H9 (cell line): ENCODE measurements around the gene AEBP2. TPM values are rescaled to one million over a fixed set of nuclear protein-coding genes. Genes with fewer than 3 reads are reported as not detected.

Experiments
- DNase-seq: peaks from one replicate; pipeline ENCODE4 v3.0.0-alpha.2; 2017
- H2AFZ ChIP-seq: one replicate; pipeline ENCODE4 v1.6.1; 2013; ENCODE audit warnings: mild to moderate bottlenecking, low read length, control low read depth, moderate library complexity
- H2AK5ac ChIP-seq: 2 replicates; pipeline ENCODE4 v1.6.1; 2013; ENCODE audit warnings: low read length, control low read depth, mixed read lengths; ENCODE audit not compliant: insufficient read length
- H2BK120ac ChIP-seq: one replicate; pipeline ENCODE4 v1.6.1; 2013; ENCODE audit warnings: low read depth, mild to moderate bottlenecking, low read length, control low read depth, inconsistent platforms; ENCODE audit not compliant: poor library complexity, severe bottlenecking
- H2BK12ac ChIP-seq: 2 replicates; pipeline ENCODE4 v1.6.1; 2013; ENCODE audit warnings: low read length, control low read depth, mixed read lengths, low read depth; ENCODE audit not compliant: insufficient read length
- H2BK15ac ChIP-seq: 2 replicates; pipeline ENCODE4 v1.6.1; 2013; ENCODE audit warnings: low read depth, low read length, control low read depth
- H2BK20ac ChIP-seq: one replicate; pipeline ENCODE4 v1.6.1; 2013; ENCODE audit warnings: low read depth, mild to moderate bottlenecking, low read length, control low read depth, inconsistent platforms; ENCODE audit not compliant: poor library complexity, severe bottlenecking
- H2BK5ac ChIP-seq: 2 replicates; pipeline ENCODE4 v1.6.1; 2013; ENCODE audit warnings: low read length, control low read depth, mixed read lengths; ENCODE audit not compliant: insufficient read length
- H3K14ac ChIP-seq: 2 replicates; pipeline ENCODE4 v1.6.1; 2013; ENCODE audit warnings: low read length, control low read depth; ENCODE audit not compliant: insufficient read depth
- H3K18ac ChIP-seq: 2 replicates; pipeline ENCODE4 v1.6.1; 2013; ENCODE audit warnings: low read depth, mild to moderate bottlenecking, mixed read lengths, low read length, control low read depth; ENCODE audit not compliant: insufficient read length
- H3K23ac ChIP-seq: 2 replicates; pipeline ENCODE4 v1.6.1; 2013; ENCODE audit warnings: low read length, control low read depth, mixed read lengths, low read depth; ENCODE audit not compliant: insufficient read length
- H3K23me2 ChIP-seq: 2 replicates; pipeline ENCODE4 v1.6.1; 2013; ENCODE audit warnings: low read depth, mild to moderate bottlenecking, mixed read lengths, low read length, control low read depth; ENCODE audit not compliant: insufficient read length, poor library complexity, severe bottlenecking
- H3K27ac ChIP-seq: 2 replicates; pipeline ENCODE4 v1.5.1; 2013; ENCODE audit warnings: low read length, control low read depth, mixed read lengths, low read depth; ENCODE audit not compliant: insufficient read length
- H3K27me3 ChIP-seq: 2 replicates; pipeline ENCODE4 v1.6.1; 2013; ENCODE audit warnings: low read length, control low read depth, inconsistent platforms; ENCODE audit not compliant: insufficient read depth
- H3K4ac ChIP-seq: 2 replicates; pipeline ENCODE4 v1.6.1; 2013; ENCODE audit warnings: low read depth, mild to moderate bottlenecking, control low read depth, inconsistent platforms, low read length, moderate library complexity
- H3K4me1 ChIP-seq: 2 replicates; pipeline ENCODE4 v1.6.1; 2013; ENCODE audit warnings: low read length, control low read depth, inconsistent platforms; ENCODE audit not compliant: insufficient read depth
- H3K4me2 ChIP-seq: 2 replicates; pipeline ENCODE4 v1.6.1; 2013; ENCODE audit warnings: low read length, control low read depth, mixed read lengths; ENCODE audit not compliant: insufficient read length, insufficient read depth
- H3K56ac ChIP-seq: 2 replicates; pipeline ENCODE4 v1.6.1; 2013; ENCODE audit warnings: low read depth, mild to moderate bottlenecking, mixed read lengths, low read length, control low read depth; ENCODE audit not compliant: insufficient read length
- H3K79me1 ChIP-seq: 2 replicates; pipeline ENCODE4 v1.6.1; 2013; ENCODE audit warnings: low read depth, mild to moderate bottlenecking, moderate library complexity, low read length, control low read depth, inconsistent platforms; ENCODE audit not compliant: insufficient read depth, poor library complexity, severe bottlenecking
- H3K79me2 ChIP-seq: 2 replicates; pipeline ENCODE4 v1.6.1; 2013; ENCODE audit warnings: low read length, control low read depth, inconsistent platforms; ENCODE audit not compliant: insufficient read depth
- H3K9ac ChIP-seq: 2 replicates; pipeline ENCODE4 v1.6.1; 2013; ENCODE audit warnings: low read length, control low read depth, mixed read lengths; ENCODE audit not compliant: insufficient read length; ENCODE audit errors: extremely low read depth
- H3K9me3 ChIP-seq: one replicate; pipeline ENCODE4 v1.6.1; 2013; ENCODE audit warnings: low read depth, low read length, inconsistent platforms; ENCODE audit not compliant: control insufficient read depth
- H3T11ph ChIP-seq: one replicate; pipeline ENCODE4 v1.6.1; 2013; ENCODE audit warnings: mild to moderate bottlenecking, low read length, control low read depth, inconsistent platforms
- H4K20me1 ChIP-seq: one replicate; pipeline ENCODE4 v1.6.1; 2013; ENCODE audit not compliant: control insufficient read depth, insufficient read length, insufficient read depth
- H4K5ac ChIP-seq: 2 replicates; pipeline ENCODE4 v1.6.1; 2013; ENCODE audit warnings: low read depth, mild to moderate bottlenecking, mixed read lengths, low read length, control low read depth; ENCODE audit not compliant: insufficient read length
- H4K8ac ChIP-seq: replicated peaks from 2 replicates; pipeline ENCODE4 v1.6.1; 2013; ENCODE audit warnings: low read length, control low read depth, mixed read lengths, low read depth; ENCODE audit not compliant: insufficient read length
- H4K91ac ChIP-seq: 2 replicates; pipeline ENCODE4 v1.6.1; 2013; ENCODE audit warnings: low read depth, mild to moderate bottlenecking, moderate library complexity, mixed read lengths, low read length, control low read depth; ENCODE audit not compliant: insufficient read length
- H3K27ac Mint-ChIP-seq, 3 experiments: 2 replicates in 2 of 3; 3 replicates in 1 of 3; pipeline ENCODE4 v1.8.0; 2020 to 2021; ENCODE audit warnings: mixed read lengths in 3 of 3, mild to moderate bottlenecking in 1 of 3, moderate library complexity in 1 of 3
- H3K27me3 Mint-ChIP-seq: 2 replicates; pipeline ENCODE4 v1.8.0; 2021; ENCODE audit warnings: low read depth, mild to moderate bottlenecking, moderate library complexity, mixed read lengths
- H3K36me3 Mint-ChIP-seq, 3 experiments: 2 replicates in 2 of 3; 3 replicates in 1 of 3; pipeline ENCODE4 v1.8.0; 2020 to 2021; ENCODE audit warnings: low read depth in 3 of 3, mixed read lengths in 3 of 3; ENCODE audit not compliant: insufficient read depth in 1 of 3
- H3K4me1 Mint-ChIP-seq, 2 experiments: 2 replicates each; pipeline ENCODE4 v1.8.0; 2020; ENCODE audit warnings: mixed read lengths in 2 of 2
- H3K4me3 Mint-ChIP-seq, 2 experiments: 2 replicates in 1 of 2; 3 replicates in 1 of 2; pipeline ENCODE4 v1.8.0; 2020 to 2021; ENCODE audit warnings: mild to moderate bottlenecking in 2 of 2, mixed read lengths in 2 of 2, moderate library complexity in 1 of 2
- H3K9me3 Mint-ChIP-seq, 2 experiments: 2 replicates in 1 of 2; 3 replicates in 1 of 2; pipeline ENCODE4 v1.8.0; 2020; ENCODE audit warnings: mild to moderate bottlenecking in 2 of 2, mixed read lengths in 2 of 2, moderate library complexity in 1 of 2
- WGBS: extraction: QIAGEN DNeasy Blood & Tissue Kit; methylation state at CpG from one replicate; pipeline ENCODE4 v1.1.7; 2013; ENCODE audit warnings: missing lambda C conversion rate, low lambda C conversion rate, mixed read lengths; ENCODE audit not compliant: insufficient read length; ENCODE audit errors: extremely low coverage; 5-methylcytosine and 5-hydroxymethylcytosine counted together
- total RNA-seq: library from RNA; stranded (reverse); gene quantifications from 2 replicates; pipeline ENCODE4 v1.2.1, GENCODE V29; 2021
- TF ChIP-seq, protein P1 (sequence below): fragments of 200-600 bp; sonication (generic); conservative IDR thresholded peaks from 3 replicates; pipeline ENCODE4 v1.8.0; 2021; ENCODE audit warnings: antibody characterized with exemption, mild to moderate bottlenecking

Gene AEBP2
- total RNA-seq, 1 experiment from 2014 or later: 82.8 TPM

DNA sequence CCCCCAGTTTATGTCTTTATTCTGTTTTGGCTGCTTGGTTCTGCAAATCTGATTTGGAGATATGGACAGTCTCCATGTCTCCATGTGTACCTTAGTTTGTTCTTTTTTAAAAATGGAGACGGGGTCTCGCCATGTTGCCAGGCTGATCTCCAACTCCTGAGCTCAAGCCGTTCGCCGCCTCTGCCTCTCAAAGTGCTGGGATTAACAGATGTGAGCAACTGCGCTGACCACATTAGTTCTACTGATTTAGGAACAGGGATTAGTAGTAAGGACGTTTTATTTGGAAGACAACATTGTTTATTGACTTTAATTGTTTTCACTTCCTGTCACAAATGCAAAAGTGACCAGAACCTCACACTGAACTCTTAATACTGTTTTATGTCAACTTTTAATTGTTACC is 14.7 kb downstream of the AEBP2 start:
- WGBS: no CpG with 5 or more reads among the region's 7 CpGs
- Mint-ChIP-seq H3K27me3 (no peaks in the 10 kb centered on the region), H3K36me3 (peaks cover 10 to 47% (median 27%) of the 10 kb centered on the region in 3 experiments; a peak in 6 of 7 replicates), H3K27ac (peak overlapping the region; percentile 19 to 95 (median 52)), H3K4me1 (peaks cover 75 to 78% of the 10 kb centered on the region in 2 experiments), H3K4me3 (no peak overlapping the region), H3K9me3 (no peaks in the 10 kb centered on the region)
- Histone ChIP-seq H2BK20ac (no peak overlapping the region), H3K14ac (no peak overlapping the region), H2BK12ac (no peak overlapping the region), H3K9ac (no peak overlapping the region), H2BK15ac (no peak overlapping the region), H3K4me1 (peaks cover 4% of the 10 kb centered on the region; the same call in 1 of the 2 replicates), H3K27me3 (no peaks in the 10 kb centered on the region; the same call in 1 of the 2 replicates), H4K20me1 (no peaks in the 10 kb centered on the region), H3K56ac (no peak overlapping the region), H3K23me2 (no peaks in the 10 kb centered on the region), H3K23ac (no peak overlapping the region), H4K8ac (no peak overlapping the region), H3T11ph (no peak overlapping the region), H3K18ac (no peak overlapping the region), H3K27ac (no peak overlapping the region), H3K9me3 (no peaks in the 10 kb centered on the region), H2AFZ (no peak overlapping the region), H4K91ac (no peak overlapping the region), H2BK120ac (no peak overlapping the region), H2AK5ac (no peak overlapping the region), H4K5ac (no peak overlapping the region), H2BK5ac (no peak overlapping the region), H3K79me2 (peaks cover 83% of the 10 kb centered on the region), H3K79me1 (no peaks in the 10 kb centered on the region), H3K4ac (no peak overlapping the region), H3K4me2 (no peak overlapping the region)
- TF ChIP-seq, protein P1, sequence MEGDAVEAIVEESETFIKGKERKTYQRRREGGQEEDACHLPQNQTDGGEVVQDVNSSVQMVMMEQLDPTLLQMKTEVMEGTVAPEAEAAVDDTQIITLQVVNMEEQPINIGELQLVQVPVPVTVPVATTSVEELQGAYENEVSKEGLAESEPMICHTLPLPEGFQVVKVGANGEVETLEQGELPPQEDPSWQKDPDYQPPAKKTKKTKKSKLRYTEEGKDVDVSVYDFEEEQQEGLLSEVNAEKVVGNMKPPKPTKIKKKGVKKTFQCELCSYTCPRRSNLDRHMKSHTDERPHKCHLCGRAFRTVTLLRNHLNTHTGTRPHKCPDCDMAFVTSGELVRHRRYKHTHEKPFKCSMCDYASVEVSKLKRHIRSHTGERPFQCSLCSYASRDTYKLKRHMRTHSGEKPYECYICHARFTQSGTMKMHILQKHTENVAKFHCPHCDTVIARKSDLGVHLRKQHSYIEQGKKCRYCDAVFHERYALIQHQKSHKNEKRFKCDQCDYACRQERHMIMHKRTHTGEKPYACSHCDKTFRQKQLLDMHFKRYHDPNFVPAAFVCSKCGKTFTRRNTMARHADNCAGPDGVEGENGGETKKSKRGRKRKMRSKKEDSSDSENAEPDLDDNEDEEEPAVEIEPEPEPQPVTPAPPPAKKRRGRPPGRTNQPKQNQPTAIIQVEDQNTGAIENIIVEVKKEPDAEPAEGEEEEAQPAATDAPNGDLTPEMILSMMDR: no peak
- DNase-seq: no peak
